H1 (cell line): ENCODE results near the gene PRR5L. TPM values are rescaled to one million over a fixed set of nuclear protein-coding genes. Genes with fewer than 3 reads are reported as not detected.

Experiments used
- CTCF ChIA-PET: fragments of 300-600 bp; sonication (Branson Sonifier 250); formaldehyde crosslinking; loops from one replicate; lab custom pipeline; 2021; ENCODE audit not compliant: partially characterized antibody; lab: Charles Lee
- POLR2A ChIA-PET: fragments of 300-600 bp; sonication (Branson Sonifier 250); formaldehyde crosslinking; loops from one replicate; lab custom pipeline; 2021; ENCODE audit warnings: inconsistent platforms; ENCODE audit not compliant: partially characterized antibody; lab: Charles Lee
- DNase-seq, 2 experiments: peaks; one replicate each; pipeline versions ENCODE4 v3.0.0 to v3.0.0-alpha.2; 2010 to 2022; ENCODE audit warnings: low spot score in 2 of 2, low read depth in 1 of 2, mixed read lengths in 1 of 2
- FAIRE-seq: peaks from 2 replicates; lab custom pipeline; 2011; peaks lifted over from hg19 to GRCh38; lab: Jason Lieb, UNC
- H2AFZ ChIP-seq: 2 replicates; pipeline ENCODE4 v1.8.1; 2012; ENCODE audit warnings: low read length, inconsistent platforms
- H2AK5ac ChIP-seq: 2 replicates; pipeline ENCODE4 v1.6.1; 2013; ENCODE audit warnings: low read depth, low read length
- H2BK120ac ChIP-seq: replicated peaks from 2 replicates; pipeline ENCODE3; 2013; ENCODE audit warnings: low read depth, low read length, inconsistent platforms
- H2BK12ac ChIP-seq: 2 replicates; pipeline ENCODE4 v1.6.1; 2013; ENCODE audit warnings: low read depth, low read length
- H2BK15ac ChIP-seq: 2 replicates; pipeline ENCODE4 v1.6.1; 2013; ENCODE audit warnings: low read length
- H2BK20ac ChIP-seq: 2 replicates; pipeline ENCODE4 v1.6.1; 2013; ENCODE audit warnings: low read length
- H2BK5ac ChIP-seq: 2 replicates; pipeline ENCODE4 v1.6.1; 2013; ENCODE audit warnings: low read depth, low read length
- H3K14ac ChIP-seq: 2 replicates; pipeline ENCODE4 v1.6.1; 2013; ENCODE audit warnings: inconsistent platforms; ENCODE audit not compliant: insufficient read length
- H3K18ac ChIP-seq: 2 replicates; pipeline ENCODE4 v1.6.1; 2013; ENCODE audit warnings: low read length; ENCODE audit errors: extremely low read depth
- H3K23ac ChIP-seq: 2 replicates; pipeline ENCODE4 v1.6.1; 2013; ENCODE audit warnings: inconsistent platforms; ENCODE audit not compliant: insufficient read length
- H3K23me2 ChIP-seq: 2 replicates; pipeline ENCODE4 v1.6.1; 2013; ENCODE audit warnings: low read depth, low read length
- H3K27ac ChIP-seq: 2 replicates; pipeline ENCODE4 v1.6.1; 2011; ENCODE audit warnings: low read depth, low read length, inconsistent platforms
- H3K27me3 ChIP-seq, 4 experiments: replicated peaks in 1 of 4; 1 replicate in 1 of 4; 2 replicates in 3 of 4; pipeline versions ENCODE4 v1.6.1 to v1.8.1; 2011 to 2013; ENCODE audit warnings: low read length in 3 of 4, mild to moderate bottlenecking in 3 of 4, inconsistent platforms in 2 of 4, mixed read lengths in 2 of 4, moderate library complexity in 1 of 4; ENCODE audit not compliant: control insufficient read depth in 3 of 4, insufficient read depth in 3 of 4; ENCODE audit errors: extremely low read depth in 1 of 4
- H3K36me3 ChIP-seq, 4 experiments: 2 replicates each; pipeline versions ENCODE4 v1.6.1 to v1.8.1; 2011 to 2013; ENCODE audit warnings: mild to moderate bottlenecking in 4 of 4, low read length in 3 of 4, moderate library complexity in 2 of 4, control low read depth in 1 of 4, inconsistent platforms in 1 of 4; ENCODE audit not compliant: insufficient read depth in 4 of 4, control insufficient read depth in 2 of 4
- H3K4ac ChIP-seq: replicated peaks from 2 replicates; pipeline ENCODE3; 2013; ENCODE audit warnings: low read length, low read depth, mixed read lengths, inconsistent platforms; ENCODE audit not compliant: insufficient read length
- H3K4me1 ChIP-seq, 4 experiments: replicated peaks in 1 of 4; 1 replicate in 1 of 4; 2 replicates in 3 of 4; pipeline versions ENCODE4 v1.6.1 to v1.8.1; 2011 to 2013; ENCODE audit warnings: low read length in 3 of 4, inconsistent platforms in 2 of 4, mixed read lengths in 1 of 4; ENCODE audit not compliant: insufficient read depth in 4 of 4, control insufficient read depth in 3 of 4
- H3K4me2 ChIP-seq, 2 experiments: 2 replicates each; pipeline versions ENCODE4 v1.6.1 to v1.8.1; 2011 to 2013; ENCODE audit warnings: low read depth in 2 of 2, low read length in 2 of 2, control low read depth in 1 of 2, inconsistent platforms in 1 of 2, mild to moderate bottlenecking in 1 of 2; ENCODE audit not compliant: insufficient read depth in 1 of 2
- H3K4me3 ChIP-seq, 4 experiments: fragments of 200-600, 300-600 bp in 1 of 4; sonication (generic), shearing (Covaris generic), sonication (Bioruptor Twin) in 1 of 4; 2 replicates each; pipeline versions ENCODE4 v1.5.1 to v1.8.1; 2011 to 2016; ENCODE audit warnings: low read length in 4 of 4, low read depth in 3 of 4, control low read depth in 2 of 4, inconsistent platforms in 2 of 4, mild to moderate bottlenecking in 2 of 4, mixed read lengths in 1 of 4, moderate library complexity in 1 of 4; ENCODE audit not compliant: insufficient read depth in 2 of 4; ENCODE audit errors: extremely low read depth in 1 of 4
- H3K56ac ChIP-seq: replicated peaks from 2 replicates; pipeline ENCODE3; 2013; ENCODE audit warnings: low read depth, mild to moderate bottlenecking, mixed read lengths, low read length, inconsistent platforms; ENCODE audit not compliant: insufficient read length
- H3K79me1 ChIP-seq: 2 replicates; pipeline ENCODE4 v1.6.1; 2013; ENCODE audit warnings: low read depth, low read length, control low read depth
- H3K79me2 ChIP-seq, 2 experiments: 2 replicates each; pipeline versions ENCODE4 v1.6.1 to v1.8.1; 2012 to 2013; ENCODE audit warnings: low read length in 2 of 2, mild to moderate bottlenecking in 2 of 2, inconsistent platforms in 1 of 2; ENCODE audit not compliant: insufficient read depth in 2 of 2, control insufficient read depth in 1 of 2
- H3K9ac ChIP-seq, 4 experiments: replicated peaks in 1 of 4; 1 replicate in 1 of 4; 2 replicates in 3 of 4; pipeline versions ENCODE4 v1.6.1 to v1.8.1; 2011 to 2013; ENCODE audit warnings: low read depth in 3 of 4, low read length in 3 of 4, control low read depth in 2 of 4, mild to moderate bottlenecking in 2 of 4, moderate library complexity in 2 of 4, inconsistent platforms in 1 of 4; ENCODE audit errors: extremely low read depth in 1 of 4
- H3K9me3 ChIP-seq, 2 experiments: 2 replicates each; pipeline versions ENCODE4 v1.6.1 to v1.8.1; 2012 to 2013; ENCODE audit warnings: mild to moderate bottlenecking in 2 of 2, moderate library complexity in 2 of 2, control low read depth in 1 of 2, inconsistent platforms in 1 of 2, low read depth in 1 of 2, low read length in 1 of 2, mixed read lengths in 1 of 2; ENCODE audit not compliant: insufficient read depth in 2 of 2
- H4K20me1 ChIP-seq, 2 experiments: replicated peaks in 1 of 2; 2 replicates each; pipeline versions ENCODE3 to v1.8.1; 2011 to 2013; ENCODE audit warnings: inconsistent platforms in 2 of 2, low read length in 2 of 2, mild to moderate bottlenecking in 1 of 2; ENCODE audit not compliant: insufficient read depth in 2 of 2, control insufficient read depth in 1 of 2
- H4K5ac ChIP-seq: 2 replicates; pipeline ENCODE4 v1.6.1; 2013; ENCODE audit warnings: low read length, low read depth, mixed read lengths, inconsistent platforms; ENCODE audit not compliant: insufficient read length
- H4K8ac ChIP-seq: 2 replicates; pipeline ENCODE4 v1.8.0; 2013; ENCODE audit warnings: mild to moderate bottlenecking, moderate library complexity, low read length, inconsistent platforms; ENCODE audit not compliant: insufficient read depth; ENCODE audit errors: extremely low read depth
- H4K91ac ChIP-seq: replicated peaks from 2 replicates; pipeline ENCODE3; 2013; ENCODE audit warnings: low read length, mixed read lengths, inconsistent platforms; ENCODE audit not compliant: insufficient read length
- BCL11A ChIP-seq, 2 experiments: IDR thresholded peaks; one replicate each; pipeline ENCODE4 v1.6.1; 2011; ENCODE audit warnings: low read depth in 2 of 2, low read length in 2 of 2, mild to moderate bottlenecking in 2 of 2
- GABPA ChIP-seq: IDR thresholded peaks from 2 replicates; pipeline ENCODE4 v1.6.1; 2011; ENCODE audit warnings: mild to moderate bottlenecking, low read length, moderate library complexity, borderline replicate concordance; ENCODE audit not compliant: insufficient read depth
- JUND ChIP-seq: IDR thresholded peaks from 2 replicates; pipeline ENCODE4 v1.6.1; 2011; ENCODE audit warnings: mild to moderate bottlenecking, improper control_type of control experiment, low read length
- KDM4A ChIP-seq: IDR thresholded peaks from one replicate; pipeline ENCODE4 v1.7.1; 2012; ENCODE audit warnings: low read depth, mild to moderate bottlenecking, moderate library complexity, low read length, inconsistent platforms; ENCODE audit not compliant: severe bottlenecking
- PHF8 ChIP-seq: fragments of 200-600 bp; sonication (generic); conservative IDR thresholded peaks from 2 replicates; pipeline ENCODE4 v1.7.1; 2012; ENCODE audit warnings: low read depth, mild to moderate bottlenecking, inconsistent platforms, low read length, moderate library complexity
- SIRT6 ChIP-seq: IDR thresholded peaks from one replicate; pipeline ENCODE4 v1.7.1; 2012; ENCODE audit warnings: low read length, inconsistent platforms
- SRF ChIP-seq: IDR thresholded peaks from 2 replicates; pipeline ENCODE4 v1.6.1; 2011; ENCODE audit warnings: mild to moderate bottlenecking, low read depth, low read length, moderate library complexity
- WGBS, 2 experiments: shearing (Covaris generic) in 1 of 2; methylation state at CpG; one replicate each; pipeline versions ENCODE4 v1.1.6 to v1.1.7; 2013 to 2015; ENCODE audit warnings: low lambda C conversion rate in 2 of 2, mixed read lengths in 2 of 2, inconsistent platforms in 1 of 2, low coverage in 1 of 2, missing lambda C conversion rate in 1 of 2; ENCODE audit not compliant: insufficient replicate concordance in 2 of 2, insufficient coverage in 1 of 2, insufficient read length in 1 of 2; ENCODE audit errors: extremely low coverage in 1 of 2, missing lambda C conversion rate in 1 of 2; 5-methylcytosine and 5-hydroxymethylcytosine counted together
- polyA plus RNA-seq, 7 experiments: library from polyadenylated mRNA; depleted of rRNA in 3 of 7; stranded (reverse) in 5 of 7; unstranded in 2 of 7; fragments of >200 nt in 5 of 7; fragments of 200-250 nt in 2 of 7; gene quantifications; 1 replicate in 5 of 7; 2 replicates in 1 of 7; 4 replicates in 1 of 7; pipeline versions ENCODE4 v1.2.1 to v1.2.3, GENCODE V29; 2011 to 2013; ENCODE audit warnings: missing spikeins in 2 of 7, mixed read lengths in 2 of 7
- total RNA-seq: library from RNA; stranded (reverse); fragmentation: NEBNext Ultra II Directional; extraction: Animal tissue kit (Norgen Biotek cat#: 25700); gene quantifications from 2 replicates; pipeline ENCODE4 v1.2.1, GENCODE V29; 2021

The PRR5L gene
- total and polyA plus RNA-seq, 2 of the 8 experiments (the other 6 are each of a cell fraction or from before 2014, with no cell fraction given): 6.6 to 10.1 TPM

DNA sequence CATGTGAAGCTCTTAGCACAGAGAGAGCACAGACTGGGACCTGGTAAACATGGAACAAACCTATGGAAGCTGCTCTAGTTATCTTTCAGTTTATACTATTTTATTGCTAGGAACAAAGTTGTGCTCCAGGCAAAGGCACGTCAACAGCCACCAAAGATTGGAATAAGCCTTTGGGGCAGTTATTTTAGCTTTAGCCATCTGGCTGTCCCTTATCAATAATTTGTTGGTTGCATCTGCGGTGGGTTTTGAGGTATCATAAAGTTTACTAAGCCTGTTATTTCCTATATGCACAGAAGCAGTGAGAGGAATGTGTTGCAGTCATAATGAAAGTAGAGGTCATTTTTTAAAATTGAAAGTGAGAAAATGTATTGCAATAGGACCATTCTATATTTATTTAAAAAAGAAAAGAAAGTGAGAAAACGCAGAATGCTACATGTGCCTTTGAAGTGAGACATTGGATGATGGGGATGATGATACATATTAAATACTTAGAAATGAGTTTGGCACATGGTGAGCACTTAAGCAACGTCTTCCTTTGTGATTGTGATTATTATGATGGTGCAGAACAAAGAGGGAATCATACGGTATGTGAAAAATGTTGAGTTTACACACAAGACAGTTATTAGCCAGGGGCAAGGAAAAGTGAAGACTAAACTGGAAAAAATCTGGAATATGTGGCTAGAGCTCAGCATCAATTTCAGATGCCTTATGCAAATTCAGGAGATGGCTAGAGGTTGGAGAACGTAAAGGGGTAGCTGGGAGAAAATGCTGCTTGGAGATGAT, 58.3 kb downstream of the PRR5L start:
- Histone ChIP-seq H3K4me1 (peaks cover 0 to 3% (median 0%) of the 10 kb centered on the region in 4 experiments; a peak in 1 of 7 replicates), H3K36me3 (no peaks in the 10 kb centered on the region), H3K79me1 (no peaks in the 10 kb centered on the region), H3K56ac (no peak overlapping the region), H3K27me3 (no peaks in the 10 kb centered on the region), H4K8ac (no peak overlapping the region), H3K23ac (no peak overlapping the region), H3K4ac (no peak overlapping the region), H3K4me3 (no peak overlapping the region), H3K23me2 (peaks cover 3% of the 10 kb centered on the region; the same call in 1 of the 2 replicates), H3K79me2 (no peaks in the 10 kb centered on the region), H4K5ac (no peak overlapping the region), H2AK5ac (no peak overlapping the region), H3K18ac (no peak overlapping the region), H2AFZ (no peak overlapping the region), H2BK15ac (no peak overlapping the region), H2BK5ac (no peak overlapping the region), H3K14ac (no peak overlapping the region), H2BK20ac (no peak overlapping the region)
- CTCF ChIA-PET: interaction anchor here (0.6 to 2.8 kb wide), 6 partner anchors 8 to 146 kb away, joined by 3 to 8 read pairs (median 6); no protein-coding TSS in a partner anchor
- FAIRE-seq (no peak), DNase-seq (no peak)
- POLR2A ChIA-PET: no interaction called here
- TF ChIP-seq KDM4A: no peak
- TF ChIP-seq PHF8: no peak
- no peak for TF ChIP-seq JUND
- TF ChIP-seq BCL11A (IDR thresholded peaks at IDR 0.05; ENCODE audit: low read depth in 2 of 2, low read length in 2 of 2): no peak
- no peak for TF ChIP-seq SRF
- TF ChIP-seq GABPA: no peak
- no peak for TF ChIP-seq SIRT6
- TF ChIP-seq, all 59 proteins: peak for 0
- Histone ChIP-seq H3K9ac (no peak overlapping the region), H2BK12ac (no peak overlapping the region), H2BK120ac (no peak overlapping the region), H4K20me1 (peaks cover 0 to 2% of the 10 kb centered on the region in 2 experiments), H3K27ac (no peak overlapping the region), H3K4me2 (no peak overlapping the region), H4K91ac (no peak overlapping the region), H3K9me3 (no peaks in the 10 kb centered on the region)
- 82% methylated on average over 6 of the region's 6 CpGs; no CpG with 5 or more reads in 1 of the 2 experiments for WGBS, 2 experiments
